Activated CD8-positive, alpha-beta T cell treated with anti-CD3 and anti-CD28 coated beads for 36 hours (primary cell): ENCODE results near the gene ALKBH2. TPM values are rescaled to one million over a fixed set of nuclear protein-coding genes. Genes with fewer than 3 reads are reported as not detected.

Experiments used
- ATAC-seq: fragments of 200-7000 bp; cut with Tn5 transposase; one replicate; pipeline ENCODE4 v1.10.0; 2021; ENCODE audit warnings: mild to moderate bottlenecking, moderate library complexity
- CTCF ChIA-PET: fragments of 350-600 bp; sonication (Branson Sonifier 250); formaldehyde crosslinking; loops from one replicate; lab custom pipeline; 2021; ENCODE audit warnings: antibody characterized with exemption; lab: Charles Lee
- POLR2A ChIA-PET: fragments of 350-600 bp; sonication (Branson Sonifier 250); formaldehyde crosslinking; loops from one replicate; lab custom pipeline; 2021; ENCODE audit warnings: antibody characterized with exemption; lab: Charles Lee
- DNase-seq: peaks from one replicate; pipeline ENCODE4 v3.0.0-alpha.2; 2020
- H3K27ac Mint-ChIP-seq: one replicate; pipeline ENCODE4 v1.8.0; 2021; ENCODE audit warnings: mild to moderate bottlenecking, mixed read lengths
- H3K27me3 Mint-ChIP-seq: one replicate; pipeline ENCODE4 v1.8.0; 2021; ENCODE audit warnings: mixed read lengths
- H3K36me3 Mint-ChIP-seq: one replicate; pipeline ENCODE4 v1.8.0; 2021; ENCODE audit warnings: low read depth, mixed read lengths
- H3K4me1 Mint-ChIP-seq: one replicate; pipeline ENCODE4 v1.8.0; 2021; ENCODE audit warnings: low read depth, mixed read lengths
- H3K4me3 Mint-ChIP-seq: one replicate; pipeline ENCODE4 v1.8.0; 2021; ENCODE audit warnings: mild to moderate bottlenecking, moderate library complexity, mixed read lengths
- H3K9me3 Mint-ChIP-seq: one replicate; pipeline ENCODE4 v1.8.0; 2021; ENCODE audit warnings: mixed read lengths
- CTCF ChIP-seq: fragments of 200-600 bp; IDR thresholded peaks from one replicate; pipeline ENCODE4 v1.8.0; 2022; ENCODE audit warnings: antibody characterized with exemption, mild to moderate bottlenecking
- intact Hi-C: fragments of 100-400 bp; cut with micrococcal nuclease; formaldehyde crosslinking; loops from one replicate; pipeline ENCODE4 v1.10.0; 2022
- total RNA-seq, 2 experiments: library from RNA; stranded (reverse); gene quantifications; one replicate each; pipeline ENCODE4 v1.2.3, GENCODE V29; 2021

Gene ALKBH2
- total RNA-seq, 2 experiments from 2014 or later = 35.6 to 37.8 TPM

- Mint-ChIP-seq H3K4me1 (peaks cover 4% of the 10 kb centered on the region), H3K27ac (no peak overlapping the region), H3K4me3 (no peak overlapping the region), H3K36me3 (no peaks in the 10 kb centered on the region), H3K9me3 (no peaks in the 10 kb centered on the region), H3K27me3 (no peaks in the 10 kb centered on the region)
- no peak for TF ChIP-seq CTCF
- intact Hi-C loops = no loop called here
- DNase-seq (no peak), ATAC-seq (no peak)
- CTCF ChIA-PET = interaction anchor here (0.7 to 2.0 kb wide), 4 partner anchors 9 to 274 kb away, joined by 3 to 11 read pairs (median 3); no protein-coding TSS in a partner anchor
- POLR2A ChIA-PET = no interaction called here
Observed at GRCh38 chr12:109120557-109120956, 27.3 kb upstream of the ALKBH2 start.

- TF ChIP-seq CTCF = no peak
- H3K9me3 Mint-ChIP-seq = no peaks in the 10 kb centered on the region
- ChIA-PET POLR2A (interaction anchor here (0.9 to 1.1 kb wide), 2 partner anchors 10 to 21 kb away, joined by 3 to 5 read pairs; no protein-coding TSS in a partner anchor), CTCF (interaction anchor here (0.7 to 2.0 kb wide), 4 partner anchors 8 to 274 kb away, joined by 3 to 11 read pairs (median 3); no protein-coding TSS in a partner anchor)
- H3K27me3 Mint-ChIP-seq = no peaks in the 10 kb centered on the region
- H3K27ac Mint-ChIP-seq = no peak overlapping the region
- H3K4me1 Mint-ChIP-seq = peaks cover 7% of the 10 kb centered on the region
- intact Hi-C loops = no loop called here
- no peak for ATAC-seq
- H3K4me3 Mint-ChIP-seq = no peak overlapping the region
- no peaks in the 10 kb centered on the region for H3K36me3 Mint-ChIP-seq
- no peak for DNase-seq
Observed at GRCh38 chr12:109120095-109120494, 26.8 kb upstream of the ALKBH2 start.

- H3K27me3 Mint-ChIP-seq = no peaks in the 10 kb centered on the region
- no peak for DNase-seq
- H3K4me3 Mint-ChIP-seq = no peak overlapping the region
- H3K4me1 Mint-ChIP-seq = peaks cover 14% of the 10 kb centered on the region
- H3K9me3 Mint-ChIP-seq = no peaks in the 10 kb centered on the region
- TF ChIP-seq CTCF = no peak
- no peak overlapping the region for H3K27ac Mint-ChIP-seq
- no peaks in the 10 kb centered on the region for H3K36me3 Mint-ChIP-seq
- ChIA-PET POLR2A (no interaction called here), CTCF (interaction anchor here (1.4 kb wide), 1 partner anchor 277 kb away, joined by 4 read pairs; no protein-coding TSS in a partner anchor)
- intact Hi-C loops = loop anchor here (5.0 kb wide), 1 partner anchor 271 kb away; no protein-coding TSS in a partner anchor
- no peak for ATAC-seq
Observed at GRCh38 chr12:109116611-109116949, 23.3 kb upstream of the ALKBH2 start.

- no peak for TF ChIP-seq CTCF
- DNase-seq = no peak
- H3K4me3 Mint-ChIP-seq = no peak within 1 kb of the TSS
- CTCF ChIA-PET = interaction anchor here (0.9 to 2.6 kb wide), 6 partner anchors 13 to 278 kb away, joined by 3 to 9 read pairs (median 4); partner anchors contain the start of gene ALKBH2
- peaks cover 15% of the 10 kb centered on the region for H3K4me1 Mint-ChIP-seq
- POLR2A ChIA-PET = interaction anchor here (0.7 to 1.5 kb wide), 2 partner anchors 13 to 15 kb away, joined by 3 read pairs; no protein-coding TSS in a partner anchor
- no peaks in the 10 kb centered on the region for H3K9me3 Mint-ChIP-seq
- no peaks in the 10 kb centered on the region for H3K27me3 Mint-ChIP-seq
- H3K27ac Mint-ChIP-seq = no peak within 1 kb of the TSS
- ATAC-seq = no peak
- no peaks in the 10 kb centered on the region for H3K36me3 Mint-ChIP-seq
- intact Hi-C loops = loop anchor here (5.0 kb wide), 1 partner anchor 271 kb away; no protein-coding TSS in a partner anchor
Observed at GRCh38 chr12:109115758-109116610, 22.7 kb upstream of the ALKBH2 start, which contains the start of gene ACACB. TSS of gene ACACB (plus strand) at chr12:109116587. CDS start at chr12:109139406, 22,819 bp downstream.
